Endothelial cell of umbilical vein (primary cell): ENCODE measurements around the gene XYLT1. TPM values are rescaled to one million over a fixed set of nuclear protein-coding genes. Genes with fewer than 3 reads are reported as not detected.

Experiments used
- BruUV-seq: library from RNA; stranded (reverse); fragments of 400-500 nt; replicated peaks from 2 replicates; lab custom pipeline; 2021; lab: Mats Ljungman, UMichigan
- CTCF ChIA-PET: fragments of 300-600, 350-600 bp; sonication (Branson Sonifier 250); formaldehyde crosslinking; loops from one replicate; lab custom pipeline; 2021; ENCODE audit warnings: antibody characterized with exemption, inconsistent platforms; lab: Charles Lee
- POLR2A ChIA-PET: fragments of 300-600, 350-600 bp; sonication (Branson Sonifier 250); formaldehyde crosslinking; loops from one replicate; lab custom pipeline; 2021; ENCODE audit warnings: antibody characterized with exemption, inconsistent platforms; lab: Charles Lee
- DNase-seq: peaks from one replicate; pipeline ENCODE4 v3.0.0-alpha.2; 2011; ENCODE audit warnings: low read depth, low spot score
- FAIRE-seq: peaks from 2 replicates; lab custom pipeline; 2011; peaks lifted over from hg19 to GRCh38; lab: Jason Lieb, UNC
- H2AFZ ChIP-seq: 2 replicates; pipeline ENCODE4 v1.6.0; 2012; ENCODE audit warnings: low read depth, low read length, control low read depth, inconsistent platforms
- H3K27ac ChIP-seq: 2 replicates; pipeline ENCODE4 v1.5.1; 2011; ENCODE audit warnings: low read depth, mild to moderate bottlenecking, control low read depth, low read length, moderate library complexity; ENCODE audit not compliant: insufficient read depth
- H3K27me3 ChIP-seq, 2 experiments: 2 replicates each; pipeline versions ENCODE4 v1.6.0 to v1.6.1; 2011; ENCODE audit warnings: low read length in 2 of 2, mixed read lengths in 1 of 2; ENCODE audit not compliant: control insufficient read depth in 2 of 2, insufficient read depth in 2 of 2
- H3K36me3 ChIP-seq, 2 experiments: 2 replicates in 1 of 2; 3 replicates in 1 of 2; pipeline ENCODE4 v1.5.1; 2011; ENCODE audit warnings: low read length in 2 of 2, mild to moderate bottlenecking in 1 of 2, moderate library complexity in 1 of 2; ENCODE audit not compliant: control insufficient read depth in 2 of 2, insufficient read depth in 2 of 2; ENCODE audit errors: extremely low read depth in 1 of 2
- H3K4me1 ChIP-seq: 3 replicates; pipeline ENCODE4 v1.5.1; 2011; ENCODE audit warnings: mild to moderate bottlenecking, low read length; ENCODE audit not compliant: control insufficient read depth, insufficient read depth; ENCODE audit errors: extremely low read depth
- H3K4me2 ChIP-seq: 2 replicates; pipeline ENCODE4 v1.6.1; 2011; ENCODE audit warnings: low read length, control low read depth, mixed read lengths; ENCODE audit not compliant: insufficient read depth
- H3K4me3 ChIP-seq, 3 experiments: fragments of 200-600 bp in 1 of 3; sonication (generic), shearing (Covaris generic) in 1 of 3; replicated peaks in 1 of 3; 2 replicates each; pipeline ENCODE4 v1.5.1; 2011 to 2016; ENCODE audit warnings: control low read depth in 3 of 3, low read length in 3 of 3, mild to moderate bottlenecking in 2 of 3, inconsistent platforms in 1 of 3, low read depth in 1 of 3, moderate library complexity in 1 of 3; ENCODE audit not compliant: insufficient read depth in 1 of 3
- H3K79me2 ChIP-seq: 2 replicates; pipeline ENCODE4 v1.6.0; 2012; ENCODE audit warnings: low read length, inconsistent platforms; ENCODE audit not compliant: control insufficient read depth, insufficient read depth
- H3K9ac ChIP-seq: replicated peaks from 2 replicates; pipeline ENCODE3; 2011; ENCODE audit warnings: low read length, control low read depth; ENCODE audit not compliant: insufficient read depth; ENCODE audit errors: extremely low read depth
- H3K9me1 ChIP-seq: replicated peaks from 3 replicates; pipeline ENCODE4 v1.6.0; 2011; ENCODE audit warnings: mild to moderate bottlenecking, low read length; ENCODE audit not compliant: control insufficient read depth, insufficient read depth; ENCODE audit errors: extremely low read depth
- H3K9me3 ChIP-seq: replicated peaks from 2 replicates; pipeline ENCODE4 v1.5.1; 2012; ENCODE audit warnings: low read length, inconsistent platforms; ENCODE audit not compliant: control insufficient read depth, insufficient read depth
- H4K20me1 ChIP-seq: replicated peaks from 2 replicates; pipeline ENCODE3; 2011; ENCODE audit warnings: mild to moderate bottlenecking, low read length; ENCODE audit not compliant: control insufficient read depth, insufficient read depth; ENCODE audit errors: extremely low read depth
- EZH2 ChIP-seq: IDR thresholded peaks from 2 replicates; pipeline ENCODE4 v1.6.1; 2012; ENCODE audit warnings: borderline replicate concordance, low read depth, mild to moderate bottlenecking, moderate library complexity, low read length, inconsistent platforms; ENCODE audit not compliant: severe bottlenecking
- FOS ChIP-seq: IDR thresholded peaks from 2 replicates; pipeline ENCODE4 v1.6.1; 2011; ENCODE audit warnings: mild to moderate bottlenecking, low read length, moderate library complexity, borderline replicate concordance; ENCODE audit not compliant: insufficient read depth
- GATA2 ChIP-seq: IDR thresholded peaks from 2 replicates; pipeline ENCODE4 v1.7.0; 2011; ENCODE audit warnings: low read depth, mild to moderate bottlenecking, moderate library complexity, mixed read lengths, low read length; ENCODE audit not compliant: insufficient read length, insufficient read depth
- JUN ChIP-seq: IDR thresholded peaks from 2 replicates; pipeline ENCODE4 v1.6.1; 2011; ENCODE audit warnings: borderline replicate concordance, low read depth; ENCODE audit not compliant: insufficient read length, insufficient read depth
- MYC ChIP-seq: IDR thresholded peaks from one replicate; pipeline ENCODE4 v1.6.1; 2011; ENCODE audit warnings: mild to moderate bottlenecking, low read depth, low read length
- POLR2A ChIP-seq: IDR thresholded peaks from 2 replicates; pipeline ENCODE4 v1.6.1; 2012; ENCODE audit warnings: low read depth, mild to moderate bottlenecking, control low read depth, low read length
- POLR2AphosphoS5 ChIP-seq: IDR thresholded peaks from 2 replicates; pipeline ENCODE4 v1.6.1; 2012; ENCODE audit warnings: low read depth, mild to moderate bottlenecking, control low read depth, low read length, moderate library complexity; ENCODE audit not compliant: insufficient read depth
- dilution Hi-C: fragments of 300-500 bp; cut with MboI; formaldehyde crosslinking; loops from one replicate; pipeline ENCODE4 v1.15.0; 2019; ENCODE audit warnings: low sequenced_read_pairs; ENCODE audit not compliant: extremely low pct_ligation_motif_present
- intact Hi-C: fragments of 100-400 bp; cut with micrococcal nuclease; formaldehyde crosslinking; loops from one replicate; pipeline ENCODE4 v1.10.0; 2022
- polyA plus RNA-seq, 4 experiments: library from polyadenylated mRNA; depleted of rRNA in 3 of 4; stranded (reverse) in 3 of 4; unstranded in 1 of 4; fragments of >200 nt; gene quantifications; 2 replicates each; pipeline versions ENCODE4 v1.2.1 to v1.2.3, GENCODE V29; 2011 to 2012; ENCODE audit warnings: missing spikeins in 1 of 4
- total RNA-seq: library from RNA; stranded (reverse); gene quantifications from 2 replicates; pipeline ENCODE4 v1.2.3, GENCODE V29; 2021
- TF ChIP-seq, protein P1 (sequence below), 2 donors: IDR thresholded peaks; 1 replicate in 1 of 2; 2 replicates in 1 of 2; pipeline ENCODE4 v1.5.1; 2011; ENCODE audit warnings: low read length in 2 of 2, mild to moderate bottlenecking in 2 of 2, moderate library complexity in 2 of 2, control low read depth in 1 of 2, inconsistent platforms in 1 of 2, low read depth in 1 of 2; ENCODE audit not compliant: insufficient read depth in 1 of 2; ENCODE audit errors: extremely low read depth in 1 of 2
- TF ChIP-seq, protein P2 (sequence below): IDR thresholded peaks from 2 replicates; pipeline ENCODE4 v1.6.1; 2011; ENCODE audit not compliant: insufficient read depth, insufficient read length

Gene XYLT1
- total and polyA plus RNA-seq, 2 donors (not counting 3 experiments of a cell fraction or from before 2014, with no cell fraction given): 0.63 to 2.9 TPM

DNA sequence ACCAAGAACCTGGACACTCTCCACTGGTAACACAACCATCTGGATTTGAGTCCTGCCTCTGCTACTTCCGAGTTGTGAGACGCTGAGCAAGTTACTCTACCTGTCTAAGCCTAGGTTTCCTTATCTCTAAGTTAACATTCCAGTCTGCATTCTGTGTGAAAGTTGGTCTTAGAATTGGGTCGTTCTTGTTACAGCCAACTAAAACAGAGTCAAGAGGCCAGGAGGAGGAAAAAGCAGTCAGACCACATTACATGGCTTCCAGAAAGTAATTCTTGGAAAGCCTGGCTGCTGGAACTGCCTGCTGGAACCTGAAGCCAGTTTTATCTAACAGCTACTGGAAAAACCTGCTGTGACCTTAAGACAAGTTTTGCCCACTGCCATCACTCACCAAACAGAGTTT, 38.4 kb upstream of the XYLT1 start:
- ChIA-PET CTCF (no interaction called here), POLR2A (no interaction called here)
- H3K4me3 ChIP-seq: no peak overlapping the region
- H2AFZ ChIP-seq: no peak overlapping the region
- H3K9me3 ChIP-seq: peaks cover 1% of the 10 kb centered on the region
- no peak overlapping the region for H3K27ac ChIP-seq
- dilution Hi-C loops (no loop called here), intact Hi-C loops (no loop called here)
- H3K9me1 ChIP-seq: no peaks in the 10 kb centered on the region
- no peak overlapping the region for H3K4me2 ChIP-seq
- H3K4me1 ChIP-seq: no peaks in the 10 kb centered on the region
- no TSS peak for BruUV-seq
- H3K27me3 ChIP-seq: no peaks in the 10 kb centered on the region
- no peaks in the 10 kb centered on the region for H3K79me2 ChIP-seq
- TF ChIP-seq EZH2 (no peak), POLR2A (no peak), JUN (no peak), GATA2 (no peak)
- TF ChIP-seq, protein P1, sequence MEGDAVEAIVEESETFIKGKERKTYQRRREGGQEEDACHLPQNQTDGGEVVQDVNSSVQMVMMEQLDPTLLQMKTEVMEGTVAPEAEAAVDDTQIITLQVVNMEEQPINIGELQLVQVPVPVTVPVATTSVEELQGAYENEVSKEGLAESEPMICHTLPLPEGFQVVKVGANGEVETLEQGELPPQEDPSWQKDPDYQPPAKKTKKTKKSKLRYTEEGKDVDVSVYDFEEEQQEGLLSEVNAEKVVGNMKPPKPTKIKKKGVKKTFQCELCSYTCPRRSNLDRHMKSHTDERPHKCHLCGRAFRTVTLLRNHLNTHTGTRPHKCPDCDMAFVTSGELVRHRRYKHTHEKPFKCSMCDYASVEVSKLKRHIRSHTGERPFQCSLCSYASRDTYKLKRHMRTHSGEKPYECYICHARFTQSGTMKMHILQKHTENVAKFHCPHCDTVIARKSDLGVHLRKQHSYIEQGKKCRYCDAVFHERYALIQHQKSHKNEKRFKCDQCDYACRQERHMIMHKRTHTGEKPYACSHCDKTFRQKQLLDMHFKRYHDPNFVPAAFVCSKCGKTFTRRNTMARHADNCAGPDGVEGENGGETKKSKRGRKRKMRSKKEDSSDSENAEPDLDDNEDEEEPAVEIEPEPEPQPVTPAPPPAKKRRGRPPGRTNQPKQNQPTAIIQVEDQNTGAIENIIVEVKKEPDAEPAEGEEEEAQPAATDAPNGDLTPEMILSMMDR (IDR thresholded peaks at IDR 0.05; ENCODE audit: extremely low read depth in 1 of 2, insufficient read depth in 1 of 2, low read depth in 1 of 2, low read length in 2 of 2): no peak
- TF ChIP-seq, protein P2, sequence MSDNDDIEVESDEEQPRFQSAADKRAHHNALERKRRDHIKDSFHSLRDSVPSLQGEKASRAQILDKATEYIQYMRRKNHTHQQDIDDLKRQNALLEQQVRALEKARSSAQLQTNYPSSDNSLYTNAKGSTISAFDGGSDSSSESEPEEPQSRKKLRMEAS: no peak
- no peaks in the 10 kb centered on the region for H3K36me3 ChIP-seq
- no peaks in the 10 kb centered on the region for H4K20me1 ChIP-seq
- DNase-seq (no peak), FAIRE-seq (no peak)
- no peak overlapping the region for H3K9ac ChIP-seq

DNA sequence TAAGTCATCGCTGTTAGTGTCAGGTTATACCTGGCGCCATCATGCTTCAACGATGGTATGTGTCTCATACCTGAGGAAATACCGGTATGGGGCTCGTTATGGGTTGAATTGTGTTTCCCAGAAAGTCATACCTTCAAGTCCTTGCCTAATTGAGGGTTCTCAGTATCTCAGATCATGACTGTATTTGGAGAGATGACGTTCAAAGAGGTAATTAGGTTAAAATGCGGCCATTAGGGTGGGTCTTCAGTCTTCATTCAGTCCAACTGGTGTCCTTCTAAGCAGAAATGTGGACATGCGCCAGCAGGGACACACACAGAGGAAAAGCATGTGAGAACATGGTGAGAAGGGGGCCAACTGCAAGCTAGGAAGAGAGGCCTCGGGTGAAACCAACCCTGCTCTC, 37.5 kb upstream of the XYLT1 start:
- CTCF ChIA-PET: no interaction called here
- intact Hi-C loops: no loop called here
- no peak for FAIRE-seq

More for the DNA sequence above, 37.5 kb upstream of the XYLT1 start:
- DNase-seq: no peak
- Histone ChIP-seq H3K27ac (no peak overlapping the region), H3K9ac (no peak overlapping the region), H3K4me2 (no peak overlapping the region), H3K4me3 (no peak overlapping the region), H3K27me3 (no peaks in the 10 kb centered on the region), H3K4me1 (no peaks in the 10 kb centered on the region), H3K9me3 (peaks cover 1% of the 10 kb centered on the region), H2AFZ (no peak overlapping the region), H3K9me1 (no peaks in the 10 kb centered on the region), H4K20me1 (no peaks in the 10 kb centered on the region), H3K79me2 (no peaks in the 10 kb centered on the region), H3K36me3 (no peaks in the 10 kb centered on the region)
- TF ChIP-seq MYC (no peak), POLR2AphosphoS5 (no peak), JUN (no peak), FOS (no peak), GATA2 (no peak), EZH2 (no peak)
- TF ChIP-seq, protein P1 (IDR thresholded peaks at IDR 0.05; ENCODE audit: extremely low read depth in 1 of 2, insufficient read depth in 1 of 2, low read depth in 1 of 2, low read length in 2 of 2): no peak
- TF ChIP-seq, protein P2: no peak
- dilution Hi-C loops: no loop called here
- BruUV-seq: no TSS peak
- POLR2A ChIA-PET: no interaction called here
